Posterior vena cava (tissue), 2 donors: Measurements from ENCODE around the gene PCSK5. TPM values are rescaled to one million over a fixed set of nuclear protein-coding genes. Genes with fewer than 3 reads are reported as not detected.
"Not testable (repeated sequence)": the region's sequence is repeated elsewhere in the genome, so short reads cannot be mapped to it uniquely, and the experiment has no call there.

Experiments used
- DNase-seq: peaks from one replicate; pipeline ENCODE4 v3.0.0-alpha.2; 2020; ENCODE audit warnings: low spot score
- intact Hi-C, 2 donors: fragments of 100-400 bp; cut with DNase I; formaldehyde crosslinking; loops; one replicate each; pipeline versions ENCODE4 v1.14.1 to v1.14.2; 2022 to 2023
- total RNA-seq, 2 donors: library from RNA; stranded (reverse); fragmentation: NEBNext Ultra II Directional; extraction: Animal tissue kit (Norgen Biotek cat#: 25700); gene quantifications; one replicate each; pipeline ENCODE4 v1.2.1, GENCODE V29; 2021
- donor health status: DM: yes; HTN: yes; CAD: no.
- donor health status: DM: yes; HTN: yes; CAD: no.

PCSK5 gene
- total RNA-seq, 2 donors from 2014 or later: 67.9 to 84.2 TPM

GRCh38 chr9:76342201-76342600 is 451.7 kb downstream of the PCSK5 start:
- DNase-seq: no peak
- intact Hi-C loops: no loop called here

DNA sequence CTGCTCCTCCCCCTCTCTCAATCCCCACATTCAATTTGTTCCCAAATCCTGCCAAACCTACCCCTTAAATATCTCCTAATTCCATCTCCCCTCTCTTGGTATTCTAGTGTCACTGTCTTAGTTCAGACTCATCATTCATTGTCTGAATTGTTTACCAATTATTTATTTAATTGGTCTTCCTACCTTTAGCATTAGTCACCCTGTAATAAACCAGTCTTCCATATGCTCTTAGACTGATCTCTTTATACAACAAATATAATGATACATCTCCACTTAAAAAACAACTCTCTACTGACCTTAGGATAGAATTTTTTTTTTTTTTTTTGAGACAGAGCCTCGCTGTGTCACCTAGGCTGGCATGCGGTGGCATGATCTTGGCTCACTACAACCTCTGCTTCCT is 452.4 kb downstream of the PCSK5 start:
- intact Hi-C loops: no loop called here

GRCh38 chr9:76349865-76350264 is 459.4 kb downstream of the PCSK5 start:
- intact Hi-C loops: no loop called here
- no peak for DNase-seq

More for the DNA sequence above, 452.4 kb downstream of the PCSK5 start:
- DNase-seq: no peak

DNA sequence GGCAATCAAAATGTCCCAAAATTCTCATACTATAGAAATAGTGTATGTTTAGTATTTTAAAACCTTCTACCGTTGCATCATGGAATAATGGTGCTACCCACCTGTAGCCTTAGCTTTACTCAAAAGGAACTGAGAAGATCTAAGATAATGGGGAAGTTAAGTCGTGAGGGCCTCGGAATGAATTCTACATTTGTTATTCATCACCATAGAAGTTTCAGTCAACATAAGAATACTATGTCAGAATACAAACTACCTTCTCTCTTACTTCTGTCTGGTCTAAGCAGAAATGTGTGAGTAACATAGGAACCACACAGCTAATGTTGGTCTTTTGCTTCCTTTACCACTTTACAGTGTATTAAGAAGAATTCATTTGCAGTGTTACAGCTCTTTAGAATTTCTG is 460.5 kb downstream of the PCSK5 start:
- intact Hi-C loops: no loop called here
- DNase-seq: no peak

- DNase-seq: no peak
Measured at GRCh38 chr9:76352026-76352620, 461.6 kb downstream of the PCSK5 start.

DNA sequence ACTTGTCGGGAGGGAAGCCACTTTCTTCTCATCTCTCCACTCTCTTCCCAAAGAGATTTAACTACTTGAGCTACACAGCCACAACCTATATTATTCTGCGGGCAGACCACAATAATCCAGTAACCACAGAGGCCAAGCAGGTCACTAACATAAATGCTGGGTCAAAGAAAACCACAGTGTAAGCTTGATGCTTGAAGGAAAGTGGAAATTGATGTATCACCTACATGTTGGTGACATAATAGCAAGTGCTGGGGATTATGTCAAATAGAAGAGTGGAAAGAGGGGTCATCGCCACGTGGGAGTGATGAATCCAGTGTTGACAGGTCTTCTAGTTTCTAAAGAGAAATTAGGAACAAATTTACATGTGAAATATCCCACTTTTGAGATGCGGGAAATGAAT is 462.8 kb downstream of the PCSK5 start:
- no peak for DNase-seq
- intact Hi-C loops: no loop called here

More at GRCh38 chr9:76352026-76352620, 461.6 kb downstream of the PCSK5 start:
- intact Hi-C loops: no loop called here

DNA sequence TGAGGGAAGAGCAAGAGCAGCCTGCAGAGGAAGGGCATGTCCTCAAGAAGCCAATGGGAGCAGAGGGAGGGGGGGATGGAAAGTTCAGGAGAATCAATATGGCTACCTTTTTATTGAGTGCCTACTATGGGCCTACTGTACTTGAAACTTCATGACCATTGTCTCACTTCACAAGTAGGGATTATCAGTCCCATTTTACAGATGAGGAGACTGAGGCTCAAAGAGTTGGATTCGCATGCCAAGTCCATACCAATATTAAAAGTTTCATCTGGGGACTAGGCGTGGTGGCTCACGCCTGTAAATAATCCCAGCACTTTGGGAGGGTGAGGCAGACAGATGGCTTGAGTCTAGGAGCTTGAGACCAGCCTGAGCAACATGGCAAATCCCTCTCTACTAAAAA is 463.7 kb downstream of the PCSK5 start:
- intact Hi-C loops: no loop called here
- DNase-seq: no peak

DNA sequence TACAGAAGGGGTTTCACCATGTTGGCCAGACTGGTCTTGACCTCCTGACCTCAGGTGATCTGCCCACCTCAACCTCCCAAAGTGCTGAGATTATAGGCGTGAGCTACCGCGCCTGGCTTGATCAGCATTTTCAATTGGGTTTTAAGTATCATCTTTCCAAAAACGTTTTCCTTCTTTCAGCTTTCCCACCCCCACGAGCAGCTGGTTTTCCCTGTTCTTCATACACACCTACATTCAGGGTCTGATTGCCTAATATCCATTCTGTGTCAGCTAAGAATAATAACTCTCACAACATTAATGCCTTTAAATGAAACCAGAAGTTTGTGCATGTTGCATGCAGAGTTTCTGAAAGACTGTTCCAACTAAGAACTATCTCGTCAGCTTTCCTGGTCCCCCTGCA is 465.4 kb downstream of the PCSK5 start:
- no peak for DNase-seq
- intact Hi-C loops: no loop called here

DNA sequence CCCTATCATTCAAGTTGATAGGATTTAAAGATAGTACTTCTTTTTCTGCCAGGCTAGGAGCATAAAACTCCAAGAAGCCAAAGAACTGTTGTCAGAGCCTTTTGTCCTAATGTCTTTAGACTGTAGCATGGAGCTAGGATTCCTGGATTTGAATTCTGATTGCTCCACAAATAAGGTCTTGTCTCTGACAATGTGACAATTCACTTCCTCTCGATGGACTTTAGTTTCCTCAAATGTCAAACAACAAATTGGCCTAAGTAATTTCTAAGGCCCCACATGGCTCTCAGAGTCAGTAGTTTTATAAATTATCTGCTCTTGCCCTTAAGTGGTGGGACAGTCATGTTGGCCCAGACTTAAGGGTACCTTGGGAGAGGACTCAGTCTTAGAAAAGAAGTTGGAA is 467.1 kb downstream of the PCSK5 start:
- intact Hi-C loops: no loop called here

GRCh38 chr9:76358628-76359280 is 468.3 kb downstream of the PCSK5 start:
- intact Hi-C loops: no loop called here
- DNase-seq: no peak

More for the DNA sequence above, 467.1 kb downstream of the PCSK5 start:
- no peak for DNase-seq

DNA sequence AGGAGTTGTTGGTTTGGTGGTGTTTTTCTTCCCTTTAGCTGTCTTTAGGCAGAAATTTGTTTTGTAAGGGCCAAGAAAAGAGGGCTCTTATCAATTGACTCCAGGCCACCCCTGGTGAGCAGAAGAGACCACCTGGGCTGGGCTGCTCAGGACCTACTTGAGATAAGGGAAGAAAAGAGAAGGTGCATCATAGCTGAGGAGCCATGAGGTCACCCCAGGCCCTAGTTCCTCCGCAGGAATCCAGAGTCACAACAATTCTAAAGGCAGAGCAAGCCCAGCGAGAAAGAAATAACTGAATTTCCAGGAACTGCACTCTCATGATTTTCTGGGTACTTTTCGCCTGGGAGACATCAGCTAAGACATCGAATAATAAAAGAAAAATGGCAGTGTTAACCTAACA is 468.9 kb downstream of the PCSK5 start:
- intact Hi-C loops: no loop called here
- no peak for DNase-seq

DNA sequence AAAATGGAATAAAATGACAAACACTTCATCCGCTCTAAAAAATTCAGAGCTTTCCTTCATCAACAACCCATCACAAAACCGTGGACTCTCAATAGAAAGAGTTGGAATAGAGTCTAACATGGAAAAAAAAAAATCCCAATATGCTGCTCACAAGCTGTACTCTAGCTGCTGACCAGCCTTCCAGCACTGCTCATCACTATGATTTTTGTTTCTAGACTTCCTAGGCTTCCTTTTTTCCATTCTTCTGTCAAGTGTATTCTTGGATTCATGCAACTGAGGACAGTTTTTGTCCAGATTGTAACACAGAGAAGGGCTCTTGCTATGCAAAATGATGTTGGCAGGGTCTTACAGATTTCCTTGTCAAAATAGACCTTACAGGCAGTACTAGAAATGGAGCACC is 469.3 kb downstream of the PCSK5 start:
- intact Hi-C loops: no loop called here
- DNase-seq: no peak

DNA sequence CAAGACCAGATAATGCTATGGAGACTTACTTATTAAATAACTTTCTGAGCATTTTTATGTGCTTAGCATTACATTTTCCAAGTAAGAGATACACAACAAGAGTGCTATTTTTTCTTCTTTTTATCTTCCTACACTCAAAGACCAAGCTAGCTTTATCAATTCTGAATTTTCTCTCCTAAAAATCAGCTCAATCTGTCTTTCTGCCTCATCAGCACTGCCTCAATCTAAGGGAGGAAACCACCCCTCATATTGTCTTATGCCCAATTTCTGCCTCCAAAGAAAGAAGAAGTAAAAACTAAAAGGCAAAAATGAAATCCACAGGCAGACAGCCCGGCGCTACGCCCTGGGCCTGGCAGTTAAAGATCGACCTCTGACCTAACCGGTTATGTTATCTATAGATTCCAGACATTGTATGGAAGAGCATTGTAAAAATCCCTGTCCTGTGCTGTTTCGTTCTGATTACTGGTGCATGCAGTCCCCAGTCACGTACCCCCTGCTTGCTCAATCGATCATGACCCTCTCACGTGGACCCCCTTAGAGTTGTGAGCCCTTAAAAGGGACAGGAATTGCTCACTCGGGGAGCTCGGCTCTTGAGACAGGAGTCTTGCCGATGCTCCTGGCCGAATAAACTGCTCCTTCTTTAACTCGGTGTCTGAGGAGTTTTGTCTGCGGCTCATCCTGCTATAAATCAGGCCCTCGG is 472.0 kb downstream of the PCSK5 start:
- DNase-seq, intact Hi-C loops: not testable (repeated sequence)

GRCh38 chr9:76363032-76363395 is 472.5 kb downstream of the PCSK5 start:
- intact Hi-C loops: no loop called here
- no peak for DNase-seq

DNA sequence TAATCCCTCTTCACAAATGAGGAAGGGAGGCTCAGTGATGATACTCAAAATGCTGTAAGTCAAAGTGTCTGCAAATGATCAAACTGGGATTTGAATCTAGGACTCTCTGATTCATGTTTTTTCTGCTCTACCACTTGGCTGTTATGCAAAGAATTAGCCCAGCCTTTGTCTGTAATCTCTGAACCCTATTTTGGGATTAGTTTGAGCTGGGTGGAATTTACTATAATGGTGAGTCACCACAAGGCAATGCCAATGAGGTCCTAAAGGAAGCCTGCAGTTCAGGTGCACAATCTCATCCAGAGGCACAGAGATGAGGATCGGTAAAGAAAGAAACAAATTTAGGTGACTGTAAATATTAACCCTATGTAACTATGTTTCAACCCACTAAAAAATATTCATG is 474.6 kb downstream of the PCSK5 start:
- intact Hi-C loops: no loop called here
- DNase-seq: no peak

- intact Hi-C loops: no loop called here
- DNase-seq: no peak
Measured at GRCh38 chr9:76366275-76366674, 475.8 kb downstream of the PCSK5 start.

DNA sequence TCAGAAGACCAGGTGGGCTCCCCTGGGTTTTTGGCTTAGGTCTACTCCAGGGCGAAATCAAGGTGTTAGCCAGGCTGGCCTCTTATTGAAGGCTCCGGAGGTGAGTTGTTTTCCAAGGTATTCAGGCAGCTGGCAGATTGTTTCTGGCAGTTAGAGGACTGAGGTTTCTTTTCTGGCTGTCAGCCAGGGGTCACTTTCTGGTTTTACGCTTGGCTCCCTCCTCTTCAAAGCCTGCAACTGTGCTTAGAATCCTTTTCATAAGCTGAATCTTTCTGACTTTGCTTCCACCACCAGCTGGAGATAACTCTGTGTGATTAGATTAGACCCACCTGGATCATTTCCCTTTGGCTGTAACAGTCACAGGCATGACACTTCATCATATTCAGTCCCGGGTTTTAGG is 479.1 kb downstream of the PCSK5 start:
- intact Hi-C loops: no loop called here
- no peak for DNase-seq

GRCh38 chr9:76370396-76371023 is 480.0 kb downstream of the PCSK5 start:
- intact Hi-C loops: no loop called here
- DNase-seq: no peak

DNA sequence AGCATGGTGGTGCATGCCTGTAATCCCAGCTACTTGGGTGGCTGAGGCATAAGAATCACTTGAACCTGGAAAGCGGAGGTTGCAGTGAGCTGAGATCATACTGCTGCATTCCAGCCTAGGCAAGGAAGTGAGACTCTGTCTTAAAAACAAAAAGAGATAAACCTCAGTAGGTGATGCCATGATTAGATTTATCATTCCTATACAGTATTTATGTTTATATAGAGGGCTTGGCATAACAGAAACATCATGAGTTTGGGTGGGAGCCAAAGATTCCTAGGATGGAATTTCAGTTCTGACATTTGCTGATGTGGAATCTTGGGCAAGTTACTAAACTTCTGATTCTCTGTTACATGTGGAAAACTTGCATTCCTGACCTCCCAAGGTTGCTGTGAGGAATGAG is 481.4 kb downstream of the PCSK5 start:
- no peak for DNase-seq
- intact Hi-C loops: no loop called here

DNA sequence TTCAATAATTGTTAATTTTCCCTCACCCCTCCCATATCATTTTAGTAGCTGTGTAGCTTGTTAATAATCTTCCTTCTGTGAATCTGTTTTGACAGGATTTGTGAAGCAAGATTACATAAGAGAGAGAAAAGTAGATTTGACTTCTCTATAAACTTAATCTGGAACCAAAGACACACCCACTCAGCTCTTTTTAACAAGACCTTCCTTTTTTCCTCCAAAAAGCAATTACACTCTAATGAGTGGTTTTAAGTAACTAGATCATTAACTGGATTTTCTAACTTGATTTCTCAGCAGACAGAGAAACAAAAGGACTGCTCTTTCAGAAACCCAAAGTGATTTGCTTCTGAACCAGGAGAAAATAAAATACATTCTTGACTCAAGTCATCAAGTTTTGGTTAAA is 481.9 kb downstream of the PCSK5 start:
- intact Hi-C loops: no loop called here
- DNase-seq: no peak
